Measurements from ENCODE around the gene MYL12A. TPM values are rescaled to one million over a fixed set of nuclear protein-coding genes. Genes with fewer than 3 reads are reported as not detected.

Gene MYL12A
- total and polyA plus RNA-seq, 2 of the 13 experiments (the other 11 are each of a cell fraction or from before 2014, with no cell fraction given) = 261 to 277 TPM

- TF ChIP-seq PRDM10 (CRISPR knock-in tag; IDR thresholded peaks at IDR 0.05; ENCODE audit: low read depth) (peak; percentile 46; the same call in 1 of the 2 replicates), ZBTB26 (CRISPR knock-in tag; IDR thresholded peaks at IDR 0.05; ENCODE audit: borderline replicate concordance) (no peak), RARG (CRISPR knock-in tag; IDR thresholded peaks at IDR 0.05; ENCODE audit: low read depth) (no peak)
These were observed 16.8 kb downstream of the MYL12A start (continued) for GRCh38 chr18:3264362-3264761.

- WGBS (ENCODE audit: low lambda C conversion rate) = 9% methylated on average over 3 of the region's 3 CpGs
- in situ Hi-C loops (cut with HindIII; ENCODE audit: extremely low pct_ligation_motif_present, low pct_unique_long_range_greater_than_20kb) = no loop called here
- POLR2A ChIA-PET = no interaction called here
- TF ChIP-seq SAP130 (CRISPR knock-in tag; IDR thresholded peaks at IDR 0.05; ENCODE audit: low read depth) = peak; percentile 48
- TF ChIP-seq ELF4 (CRISPR knock-in tag; IDR thresholded peaks at IDR 0.05; ENCODE audit: borderline replicate concordance) = no peak
- no peak for TF ChIP-seq MED13 (CRISPR knock-in tag; IDR thresholded peaks at IDR 0.05)
- TF ChIP-seq ZNF451 (CRISPR knock-in tag; IDR thresholded peaks at IDR 0.05) = no peak
- TF ChIP-seq HNF4A (CRISPR knock-in tag; IDR thresholded peaks at IDR 0.05) = peak; percentile 24; the same call in 1 of the 2 replicates
- no peak for TF ChIP-seq ZNF562 (CRISPR knock-in tag; IDR thresholded peaks at IDR 0.05; ENCODE audit: borderline replicate concordance)
- TF ChIP-seq HDAC1 (CRISPR knock-in tag; IDR thresholded peaks at IDR 0.05) = 0 out of 2 replicates have a peak, but pooled peaks have one; percentile 14
- TF ChIP-seq PRDM15 (CRISPR knock-in tag; IDR thresholded peaks at IDR 0.05) = no peak
- no peak for TF ChIP-seq KLF6 (CRISPR knock-in tag; IDR thresholded peaks at IDR 0.05)
- no peak for TF ChIP-seq CHD2 (IDR thresholded peaks at IDR 0.05; ENCODE audit: low read depth, low read length)
- no peak for TF ChIP-seq ZNF232 (CRISPR knock-in tag; IDR thresholded peaks at IDR 0.05; ENCODE audit: borderline replicate concordance)
- TF ChIP-seq MIER2 (CRISPR knock-in tag; IDR thresholded peaks at IDR 0.05) = peak; percentile 90
These were observed 18.0 kb downstream of the MYL12A start for GRCh38 chr18:3265564-3266033.

More at GRCh38 chr18:3265564-3266033, 18.0 kb downstream of the MYL12A start:
- peak; percentile 52 for DNase-seq (ENCODE audit: low spot score)
- peaks cover 91% of the 10 kb centered on the region for H3K79me2 ChIP-seq (ENCODE audit: insufficient read depth, low read length)
- H3K27ac ChIP-seq (ENCODE audit: extremely low read length, insufficient read depth, low read length) = peak overlapping the region; percentile 65
- peaks cover 74% of the 10 kb centered on the region for H4K20me1 ChIP-seq (ENCODE audit: insufficient read depth, low read length)
- H3K9ac ChIP-seq (ENCODE audit: insufficient read depth, low read depth, low read length) = peak overlapping the region; percentile 33
- H3K4me3 ChIP-seq (replicated peaks in 1 of 3; ENCODE audit: insufficient read depth in 1 of 3, low read depth in 2 of 3, low read length in 3 of 3) = peak overlapping the region; percentile 9 to 96 (median 90); a peak in 2 of 6 replicates
- H3K9me3 ChIP-seq (ENCODE audit: low read length) = no peaks in the 10 kb centered on the region
- no peaks in the 10 kb centered on the region for H3K36me3 ChIP-seq (replicated peaks in 1 of 2; ENCODE audit: control insufficient read depth in 1 of 2, insufficient read depth in 2 of 2, low read length in 2 of 2)
- peaks cover 68% of the 10 kb centered on the region for H3K4me1 ChIP-seq (ENCODE audit: insufficient read depth, low read length)
- CTCF ChIA-PET (ENCODE audit: low intra/inter-chr PET ratio, low total read pairs) = no interaction called here
- intact Hi-C loops (cut with micrococcal nuclease; ENCODE audit: unreplicated experiment) = no loop called here
- no peak for ATAC-seq
- no peak for FAIRE-seq
- no peaks in the 10 kb centered on the region; a peak in 2 of 5 replicates for H3K27me3 ChIP-seq (ENCODE audit: control insufficient read depth in 1 of 2, insufficient read depth in 2 of 2, low read length in 2 of 2)
- BruUV-seq (replicated peaks) = no TSS peak
- H3K4me2 ChIP-seq (ENCODE audit: low read depth, low read length) = peak overlapping the region; percentile 91
- no peak overlapping the region for H2AFZ ChIP-seq (ENCODE audit: low read length)
